NCI-H2107 (cell line): ENCODE results near the gene POM121.
"Not testable (repeated sequence)": the region's sequence is repeated elsewhere in the genome, so short reads cannot be mapped to it uniquely, and the experiment has no call there.

ENCODE experiments used
- DNase-seq: peaks from one replicate; lab custom pipeline; 2025; lab: John Stamatoyannopoulos, UW

The POM121 gene

DNA sequence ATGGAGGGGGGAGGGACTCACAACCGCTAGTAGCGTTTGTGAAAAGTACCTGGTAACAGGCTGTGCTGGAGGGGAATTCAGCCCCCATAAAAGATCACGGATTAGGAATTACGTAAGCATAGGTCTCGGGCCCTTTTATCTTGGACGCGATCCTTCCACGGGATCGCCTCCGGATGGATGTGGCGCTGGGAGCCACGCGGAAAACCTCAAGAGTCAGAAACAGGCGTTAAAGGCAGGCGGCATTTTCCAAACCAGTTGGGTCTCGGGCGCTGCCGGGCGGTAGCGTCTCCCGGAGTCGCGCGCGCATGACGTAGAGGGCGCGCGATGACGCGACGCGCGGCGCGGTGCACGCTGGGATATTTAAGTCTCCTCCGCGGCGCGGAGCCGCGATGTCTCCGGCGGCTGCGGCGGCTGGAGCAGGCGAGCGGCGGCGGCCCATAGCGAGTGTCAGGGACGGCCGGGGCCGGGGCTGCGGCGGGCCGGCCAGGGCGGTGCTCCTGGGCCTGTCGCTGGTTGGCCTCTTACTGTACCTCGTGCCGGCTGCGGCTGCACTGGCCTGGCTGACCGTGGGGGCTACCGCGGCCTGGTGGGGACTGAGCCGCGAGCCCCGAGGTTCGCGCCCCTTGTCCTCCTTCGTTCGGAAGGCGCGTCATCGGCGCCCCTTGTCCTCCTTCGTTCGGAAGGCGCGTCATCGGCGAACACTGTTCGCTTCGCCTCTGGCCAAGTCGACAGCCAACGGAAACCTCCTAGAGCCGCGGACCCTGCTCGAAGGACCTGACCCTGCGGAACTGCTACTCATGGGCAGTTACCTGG is at the start of gene POM121:
TSS of gene POM121 (plus strand) at position 363 of the 813 bp plus-strand sequence. CDS start at position 390, 27 bp downstream.
- peak; percentile 65 for DNase-seq

DNA sequence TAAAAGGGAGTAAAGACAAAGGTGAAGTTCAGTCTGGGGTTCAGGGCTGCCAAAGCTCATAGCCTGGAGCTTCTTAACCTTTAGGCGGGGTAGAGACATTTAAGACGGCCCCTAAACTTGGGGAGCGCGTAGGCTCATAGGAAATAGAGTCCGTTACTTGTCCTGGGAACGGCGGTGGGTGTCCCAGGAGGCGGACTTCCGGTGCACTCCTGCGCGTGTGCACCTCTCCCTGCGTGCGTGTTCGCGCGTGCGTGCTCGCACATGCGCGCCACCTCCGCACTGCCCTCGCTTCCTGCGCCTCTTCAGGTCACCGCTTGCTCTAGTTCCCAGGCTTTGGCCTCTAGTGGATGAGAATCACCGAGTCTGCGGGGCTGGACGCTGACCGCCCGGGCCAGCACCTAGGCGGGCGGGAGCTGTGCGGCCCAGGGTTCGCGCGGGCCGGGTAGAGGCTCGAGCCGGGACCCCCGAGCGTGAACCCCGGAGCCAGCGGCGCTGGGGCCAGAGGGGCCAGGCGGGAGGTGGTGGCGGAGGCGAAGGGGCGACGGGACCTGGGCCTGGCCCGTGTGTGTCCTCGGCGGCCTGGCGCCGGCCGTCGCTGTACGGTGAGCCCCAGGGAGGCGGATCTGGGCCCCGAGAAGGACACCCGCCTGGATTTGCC is 45.7 kb upstream of the POM121 start:
- DNase-seq: peak; percentile 30

- DNase-seq: not testable (repeated sequence)
Measured at GRCh38 chr7:72879737-72880215, 45.1 kb upstream of the POM121 start.

GRCh38 chr7:72891750-72892149 is 33.1 kb upstream of the POM121 start:
- DNase-seq: not testable (repeated sequence)

- DNase-seq: not testable (repeated sequence)
Measured at GRCh38 chr7:72904740-72905139, 20.2 kb upstream of the POM121 start.

- DNase-seq: not testable (repeated sequence)
Measured at GRCh38 chr7:72908422-72908821, 16.5 kb upstream of the POM121 start.

DNA sequence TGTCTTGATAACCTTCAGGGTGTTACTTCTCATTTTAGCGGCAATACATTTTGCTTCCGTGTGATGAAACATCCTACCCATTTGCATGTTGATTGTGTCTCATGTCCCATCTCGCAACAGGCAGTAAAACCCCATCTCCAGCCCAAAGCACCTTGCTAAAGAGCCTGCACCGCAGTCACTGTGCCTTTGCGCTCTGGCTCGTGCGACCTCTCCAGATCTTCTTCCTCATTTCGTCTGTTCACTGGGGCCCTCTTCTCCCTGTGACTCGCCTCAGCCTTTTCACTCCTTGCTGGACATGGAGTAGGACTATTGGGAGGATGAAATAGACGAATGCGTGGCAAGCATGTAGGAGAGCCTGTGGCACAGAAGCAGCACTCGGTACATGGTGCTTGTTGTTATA is 13.5 kb upstream of the POM121 start:
- not testable (repeated sequence) for DNase-seq

DNA sequence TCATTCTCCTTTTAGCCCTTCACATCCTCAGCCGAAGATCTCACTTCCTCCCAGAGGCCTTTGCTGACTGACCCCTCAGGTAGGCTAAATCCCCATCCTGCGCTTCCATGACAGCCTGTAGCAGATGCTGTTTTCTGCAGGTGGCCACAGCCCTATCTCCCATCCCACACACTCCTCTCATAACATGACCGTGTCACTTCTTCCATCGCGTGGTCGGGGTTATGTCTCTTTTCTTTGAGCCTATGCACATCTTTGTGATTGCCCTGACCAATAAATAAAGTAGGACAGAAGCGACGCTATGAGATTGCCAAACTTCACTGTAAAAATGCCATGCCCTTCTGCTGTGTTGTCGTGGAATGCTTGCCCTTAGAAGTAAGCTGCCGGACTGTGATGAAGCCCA is 11.1 kb upstream of the POM121 start:
- DNase-seq: not testable (repeated sequence)

DNA sequence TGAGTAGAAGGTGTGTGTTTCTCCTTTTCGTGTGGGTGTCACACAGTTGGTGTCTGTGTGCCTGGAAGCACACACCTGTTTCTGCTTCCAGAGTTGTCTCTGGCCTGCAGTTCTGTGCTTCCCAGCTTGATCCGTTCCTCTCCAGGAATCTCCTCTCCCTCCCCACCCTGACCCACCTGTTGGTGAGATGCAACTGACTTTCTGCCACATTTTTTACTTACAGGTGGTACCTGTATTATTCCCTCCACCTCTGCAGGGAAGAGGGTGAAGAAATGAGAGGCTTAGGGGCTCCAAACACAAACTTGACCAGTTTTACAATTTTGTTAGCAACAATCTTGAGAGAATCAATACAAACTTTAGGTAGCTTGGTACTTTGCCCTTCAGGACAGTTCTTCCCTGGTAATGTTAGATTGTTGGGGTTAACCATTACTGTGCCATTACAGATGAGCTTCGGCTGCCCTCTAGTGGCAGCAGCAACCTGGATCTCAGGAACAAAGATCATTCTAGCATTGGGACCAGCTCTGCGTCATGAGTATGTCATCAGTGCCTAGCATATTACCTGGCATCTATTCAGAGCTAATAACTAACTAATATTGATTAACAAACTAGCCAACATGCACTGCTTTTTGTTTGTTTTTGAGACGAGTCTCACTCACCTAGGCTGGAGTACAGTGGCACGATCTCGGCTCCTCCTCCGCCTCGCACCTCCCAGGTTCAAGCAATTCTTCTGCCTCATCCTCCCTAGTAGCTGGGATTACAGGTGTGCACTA is 10.0 kb upstream of the POM121 start:
- DNase-seq: not testable (repeated sequence)

GRCh38 chr7:72919256-72919775 is 5.6 kb upstream of the POM121 start:
- no peak for DNase-seq

GRCh38 chr7:72924386-72924732 is 536 bp upstream of the POM121 start:
- no peak for DNase-seq

- no peak for DNase-seq
Measured at GRCh38 chr7:72925546-72926120, 738 bp downstream of the POM121 start.

DNA sequence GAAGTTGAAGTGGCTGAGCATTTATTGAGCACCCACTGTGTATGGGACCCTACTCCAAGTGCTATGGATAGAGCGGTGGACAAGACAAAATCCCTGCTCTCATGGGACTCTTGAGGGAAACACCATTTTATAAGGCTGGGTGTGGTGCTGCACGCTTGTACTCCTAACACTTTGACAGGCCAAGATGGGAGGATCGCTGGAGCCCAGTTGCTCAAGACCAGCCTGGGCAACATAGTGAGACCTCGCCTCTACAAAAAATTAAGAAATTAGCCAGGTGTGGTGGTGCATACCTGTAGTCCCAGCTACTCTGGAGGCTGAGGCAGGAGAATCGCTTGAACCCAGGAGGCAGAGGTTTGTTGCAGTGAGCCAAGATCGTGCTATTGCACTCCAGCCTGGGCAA is 2.9 kb downstream of the POM121 start:
- not testable (repeated sequence) for DNase-seq

GRCh38 chr7:72928216-72928615 is 3.3 kb downstream of the POM121 start:
- not testable (repeated sequence) for DNase-seq

GRCh38 chr7:72942022-72942705 is 17.3 kb downstream of the POM121 start:
- DNase-seq: not testable (repeated sequence)

- not testable (repeated sequence) for DNase-seq
Measured at GRCh38 chr7:72942956-72943355, 18.1 kb downstream of the POM121 start.

- DNase-seq: not testable (repeated sequence)
Measured at GRCh38 chr7:72944937-72945336, 20.0 kb downstream of the POM121 start.

GRCh38 chr7:72945597-72945996 is 20.7 kb downstream of the POM121 start:
- DNase-seq: not testable (repeated sequence)

- not testable (repeated sequence) for DNase-seq
Measured at GRCh38 chr7:72946130-72946745, 21.3 kb downstream of the POM121 start.

- not testable (repeated sequence) for DNase-seq
Measured at GRCh38 chr7:72948714-72949113, 23.8 kb downstream of the POM121 start.

GRCh38 chr7:72949276-72949675 is 24.4 kb downstream of the POM121 start:
- not testable (repeated sequence) for DNase-seq
